H1 (cell line): Measurements from ENCODE around the gene ATPAF2. TPM values are rescaled to one million over a fixed set of nuclear protein-coding genes. Genes with fewer than 3 reads are reported as not detected.

Experiments used
- CTCF ChIA-PET: fragments of 300-600 bp; sonication (Branson Sonifier 250); formaldehyde crosslinking; loops from one replicate; lab custom pipeline; 2021; ENCODE audit not compliant: partially characterized antibody; lab: Charles Lee
- POLR2A ChIA-PET: fragments of 300-600 bp; sonication (Branson Sonifier 250); formaldehyde crosslinking; loops from one replicate; lab custom pipeline; 2021; ENCODE audit warnings: inconsistent platforms; ENCODE audit not compliant: partially characterized antibody; lab: Charles Lee
- DNase-seq, 2 experiments: peaks; one replicate each; pipeline versions ENCODE4 v3.0.0 to v3.0.0-alpha.2; 2010 to 2022; ENCODE audit warnings: low spot score in 2 of 2, low read depth in 1 of 2, mixed read lengths in 1 of 2
- FAIRE-seq: peaks from 2 replicates; lab custom pipeline; 2011; peaks lifted over from hg19 to GRCh38; lab: Jason Lieb, UNC
- H2AFZ ChIP-seq: 2 replicates; pipeline ENCODE4 v1.8.1; 2012; ENCODE audit warnings: low read length, inconsistent platforms
- H2AK5ac ChIP-seq: 2 replicates; pipeline ENCODE4 v1.6.1; 2013; ENCODE audit warnings: low read depth, low read length
- H2BK120ac ChIP-seq: replicated peaks from 2 replicates; pipeline ENCODE3; 2013; ENCODE audit warnings: low read depth, low read length, inconsistent platforms
- H2BK12ac ChIP-seq: 2 replicates; pipeline ENCODE4 v1.6.1; 2013; ENCODE audit warnings: low read depth, low read length
- H2BK15ac ChIP-seq: 2 replicates; pipeline ENCODE4 v1.6.1; 2013; ENCODE audit warnings: low read length
- H2BK20ac ChIP-seq: 2 replicates; pipeline ENCODE4 v1.6.1; 2013; ENCODE audit warnings: low read length
- H2BK5ac ChIP-seq: 2 replicates; pipeline ENCODE4 v1.6.1; 2013; ENCODE audit warnings: low read depth, low read length
- H3K14ac ChIP-seq: 2 replicates; pipeline ENCODE4 v1.6.1; 2013; ENCODE audit warnings: inconsistent platforms; ENCODE audit not compliant: insufficient read length
- H3K18ac ChIP-seq: 2 replicates; pipeline ENCODE4 v1.6.1; 2013; ENCODE audit warnings: low read length; ENCODE audit errors: extremely low read depth
- H3K23ac ChIP-seq: 2 replicates; pipeline ENCODE4 v1.6.1; 2013; ENCODE audit warnings: inconsistent platforms; ENCODE audit not compliant: insufficient read length
- H3K23me2 ChIP-seq: 2 replicates; pipeline ENCODE4 v1.6.1; 2013; ENCODE audit warnings: low read depth, low read length
- H3K27ac ChIP-seq: 2 replicates; pipeline ENCODE4 v1.6.1; 2011; ENCODE audit warnings: low read depth, low read length, inconsistent platforms
- H3K27me3 ChIP-seq, 4 experiments: replicated peaks in 1 of 4; 1 replicate in 1 of 4; 2 replicates in 3 of 4; pipeline versions ENCODE4 v1.6.1 to v1.8.1; 2011 to 2013; ENCODE audit warnings: low read length in 3 of 4, mild to moderate bottlenecking in 3 of 4, inconsistent platforms in 2 of 4, mixed read lengths in 2 of 4, moderate library complexity in 1 of 4; ENCODE audit not compliant: control insufficient read depth in 3 of 4, insufficient read depth in 3 of 4; ENCODE audit errors: extremely low read depth in 1 of 4
- H3K36me3 ChIP-seq, 4 experiments: 2 replicates each; pipeline versions ENCODE4 v1.6.1 to v1.8.1; 2011 to 2013; ENCODE audit warnings: mild to moderate bottlenecking in 4 of 4, low read length in 3 of 4, moderate library complexity in 2 of 4, control low read depth in 1 of 4, inconsistent platforms in 1 of 4; ENCODE audit not compliant: insufficient read depth in 4 of 4, control insufficient read depth in 2 of 4
- H3K4ac ChIP-seq: replicated peaks from 2 replicates; pipeline ENCODE3; 2013; ENCODE audit warnings: low read length, low read depth, mixed read lengths, inconsistent platforms; ENCODE audit not compliant: insufficient read length
- H3K4me1 ChIP-seq, 4 experiments: replicated peaks in 1 of 4; 1 replicate in 1 of 4; 2 replicates in 3 of 4; pipeline versions ENCODE4 v1.6.1 to v1.8.1; 2011 to 2013; ENCODE audit warnings: low read length in 3 of 4, inconsistent platforms in 2 of 4, mixed read lengths in 1 of 4; ENCODE audit not compliant: insufficient read depth in 4 of 4, control insufficient read depth in 3 of 4
- H3K4me2 ChIP-seq, 2 experiments: 2 replicates each; pipeline versions ENCODE4 v1.6.1 to v1.8.1; 2011 to 2013; ENCODE audit warnings: low read depth in 2 of 2, low read length in 2 of 2, control low read depth in 1 of 2, inconsistent platforms in 1 of 2, mild to moderate bottlenecking in 1 of 2; ENCODE audit not compliant: insufficient read depth in 1 of 2
- H3K4me3 ChIP-seq, 4 experiments: fragments of 200-600, 300-600 bp in 1 of 4; sonication (generic), shearing (Covaris generic), sonication (Bioruptor Twin) in 1 of 4; 2 replicates each; pipeline versions ENCODE4 v1.5.1 to v1.8.1; 2011 to 2016; ENCODE audit warnings: low read length in 4 of 4, low read depth in 3 of 4, control low read depth in 2 of 4, inconsistent platforms in 2 of 4, mild to moderate bottlenecking in 2 of 4, mixed read lengths in 1 of 4, moderate library complexity in 1 of 4; ENCODE audit not compliant: insufficient read depth in 2 of 4; ENCODE audit errors: extremely low read depth in 1 of 4
- H3K56ac ChIP-seq: replicated peaks from 2 replicates; pipeline ENCODE3; 2013; ENCODE audit warnings: low read depth, mild to moderate bottlenecking, mixed read lengths, low read length, inconsistent platforms; ENCODE audit not compliant: insufficient read length
- H3K79me1 ChIP-seq: 2 replicates; pipeline ENCODE4 v1.6.1; 2013; ENCODE audit warnings: low read depth, low read length, control low read depth
- H3K79me2 ChIP-seq, 2 experiments: 2 replicates each; pipeline versions ENCODE4 v1.6.1 to v1.8.1; 2012 to 2013; ENCODE audit warnings: low read length in 2 of 2, mild to moderate bottlenecking in 2 of 2, inconsistent platforms in 1 of 2; ENCODE audit not compliant: insufficient read depth in 2 of 2, control insufficient read depth in 1 of 2
- H3K9ac ChIP-seq, 4 experiments: replicated peaks in 1 of 4; 1 replicate in 1 of 4; 2 replicates in 3 of 4; pipeline versions ENCODE4 v1.6.1 to v1.8.1; 2011 to 2013; ENCODE audit warnings: low read depth in 3 of 4, low read length in 3 of 4, control low read depth in 2 of 4, mild to moderate bottlenecking in 2 of 4, moderate library complexity in 2 of 4, inconsistent platforms in 1 of 4; ENCODE audit errors: extremely low read depth in 1 of 4
- H3K9me3 ChIP-seq, 2 experiments: 2 replicates each; pipeline versions ENCODE4 v1.6.1 to v1.8.1; 2012 to 2013; ENCODE audit warnings: mild to moderate bottlenecking in 2 of 2, moderate library complexity in 2 of 2, control low read depth in 1 of 2, inconsistent platforms in 1 of 2, low read depth in 1 of 2, low read length in 1 of 2, mixed read lengths in 1 of 2; ENCODE audit not compliant: insufficient read depth in 2 of 2
- H4K20me1 ChIP-seq, 2 experiments: replicated peaks in 1 of 2; 2 replicates each; pipeline versions ENCODE3 to v1.8.1; 2011 to 2013; ENCODE audit warnings: inconsistent platforms in 2 of 2, low read length in 2 of 2, mild to moderate bottlenecking in 1 of 2; ENCODE audit not compliant: insufficient read depth in 2 of 2, control insufficient read depth in 1 of 2
- H4K5ac ChIP-seq: 2 replicates; pipeline ENCODE4 v1.6.1; 2013; ENCODE audit warnings: low read length, low read depth, mixed read lengths, inconsistent platforms; ENCODE audit not compliant: insufficient read length
- H4K8ac ChIP-seq: 2 replicates; pipeline ENCODE4 v1.8.0; 2013; ENCODE audit warnings: mild to moderate bottlenecking, moderate library complexity, low read length, inconsistent platforms; ENCODE audit not compliant: insufficient read depth; ENCODE audit errors: extremely low read depth
- H4K91ac ChIP-seq: replicated peaks from 2 replicates; pipeline ENCODE3; 2013; ENCODE audit warnings: low read length, mixed read lengths, inconsistent platforms; ENCODE audit not compliant: insufficient read length
- BCL11A ChIP-seq, 2 experiments: IDR thresholded peaks; one replicate each; pipeline ENCODE4 v1.6.1; 2011; ENCODE audit warnings: low read depth in 2 of 2, low read length in 2 of 2, mild to moderate bottlenecking in 2 of 2
- CHD1 ChIP-seq: IDR thresholded peaks from 2 replicates; pipeline ENCODE4 v1.6.1; 2012; ENCODE audit warnings: low read depth, low read length, improper control_type of control experiment
- CREB1 ChIP-seq: IDR thresholded peaks from 2 replicates; pipeline ENCODE4 v1.6.1; 2012; ENCODE audit warnings: inconsistent platforms
- CTBP2 ChIP-seq: IDR thresholded peaks from 2 replicates; pipeline ENCODE4 v1.7.0; 2011; ENCODE audit warnings: borderline replicate concordance, mild to moderate bottlenecking, moderate library complexity, mixed read lengths, low read length; ENCODE audit not compliant: insufficient read depth, insufficient read length
- EP300 ChIP-seq, 2 experiments: IDR thresholded peaks; 1 replicate in 1 of 2; 2 replicates in 1 of 2; pipeline ENCODE4 v1.6.1; 2011 to 2012; ENCODE audit warnings: low read depth in 2 of 2, low read length in 2 of 2, mild to moderate bottlenecking in 2 of 2, borderline replicate concordance in 1 of 2, inconsistent platforms in 1 of 2, moderate library complexity in 1 of 2
- EZH2 ChIP-seq: fragments of 200-600 bp; sonication (generic); IDR thresholded peaks from 2 replicates; pipeline ENCODE4 v1.7.1; 2012; ENCODE audit warnings: low read depth, mild to moderate bottlenecking, moderate library complexity, low read length, inconsistent platforms; ENCODE audit not compliant: severe bottlenecking
- KDM1A ChIP-seq: fragments of 200-600, 300-600 bp; sonication (generic); IDR thresholded peaks from 2 replicates; pipeline ENCODE4 v1.7.1; 2016; ENCODE audit warnings: mild to moderate bottlenecking, low read length, borderline replicate concordance
- KDM4A ChIP-seq: IDR thresholded peaks from one replicate; pipeline ENCODE4 v1.7.1; 2012; ENCODE audit warnings: low read depth, mild to moderate bottlenecking, moderate library complexity, low read length, inconsistent platforms; ENCODE audit not compliant: severe bottlenecking
- KDM5A ChIP-seq: fragments of 200-600 bp; IDR thresholded peaks from 2 replicates; pipeline ENCODE4 v1.7.1; 2012; ENCODE audit warnings: mild to moderate bottlenecking, low read length, inconsistent platforms, mixed read lengths
- NANOG ChIP-seq: IDR thresholded peaks from 2 replicates; pipeline ENCODE4 v1.6.1; 2011; ENCODE audit warnings: low read length, low read depth, mild to moderate bottlenecking, inconsistent platforms; ENCODE audit not compliant: insufficient read depth, poor library complexity, severe bottlenecking
- RBBP5 ChIP-seq: IDR thresholded peaks from 2 replicates; pipeline ENCODE4 v1.7.1; 2012; ENCODE audit warnings: low read depth, mild to moderate bottlenecking, inconsistent platforms, low read length, moderate library complexity, borderline replicate concordance
- SP1 ChIP-seq: IDR thresholded peaks from 2 replicates; pipeline ENCODE4 v1.6.1; 2011; ENCODE audit warnings: low read depth, low read length
- SRF ChIP-seq: IDR thresholded peaks from 2 replicates; pipeline ENCODE4 v1.6.1; 2011; ENCODE audit warnings: mild to moderate bottlenecking, low read depth, low read length, moderate library complexity
- SUZ12 ChIP-seq: fragments of 200-600 bp; sonication (generic); IDR thresholded peaks from 2 replicates; pipeline ENCODE4 v1.6.1; 2012; ENCODE audit warnings: mild to moderate bottlenecking, inconsistent platforms, low read length, moderate library complexity, mixed read lengths
- WGBS, 2 experiments: shearing (Covaris generic) in 1 of 2; methylation state at CpG; one replicate each; pipeline versions ENCODE4 v1.1.6 to v1.1.7; 2013 to 2015; ENCODE audit warnings: low lambda C conversion rate in 2 of 2, mixed read lengths in 2 of 2, inconsistent platforms in 1 of 2, low coverage in 1 of 2, missing lambda C conversion rate in 1 of 2; ENCODE audit not compliant: insufficient replicate concordance in 2 of 2, insufficient coverage in 1 of 2, insufficient read length in 1 of 2; ENCODE audit errors: extremely low coverage in 1 of 2, missing lambda C conversion rate in 1 of 2; 5-methylcytosine and 5-hydroxymethylcytosine counted together
- polyA plus RNA-seq, 7 experiments: library from polyadenylated mRNA; depleted of rRNA in 3 of 7; stranded (reverse) in 5 of 7; unstranded in 2 of 7; fragments of >200 nt in 5 of 7; fragments of 200-250 nt in 2 of 7; gene quantifications; 1 replicate in 5 of 7; 2 replicates in 1 of 7; 4 replicates in 1 of 7; pipeline versions ENCODE4 v1.2.1 to v1.2.3, GENCODE V29; 2011 to 2013; ENCODE audit warnings: missing spikeins in 2 of 7, mixed read lengths in 2 of 7
- total RNA-seq: library from RNA; stranded (reverse); fragmentation: NEBNext Ultra II Directional; extraction: Animal tissue kit (Norgen Biotek cat#: 25700); gene quantifications from 2 replicates; pipeline ENCODE4 v1.2.1, GENCODE V29; 2021

The ATPAF2 gene
- total and polyA plus RNA-seq, 2 of the 8 experiments (the other 6 are each of a cell fraction or from before 2014, with no cell fraction given) = 19.6 to 22.9 TPM

DNA sequence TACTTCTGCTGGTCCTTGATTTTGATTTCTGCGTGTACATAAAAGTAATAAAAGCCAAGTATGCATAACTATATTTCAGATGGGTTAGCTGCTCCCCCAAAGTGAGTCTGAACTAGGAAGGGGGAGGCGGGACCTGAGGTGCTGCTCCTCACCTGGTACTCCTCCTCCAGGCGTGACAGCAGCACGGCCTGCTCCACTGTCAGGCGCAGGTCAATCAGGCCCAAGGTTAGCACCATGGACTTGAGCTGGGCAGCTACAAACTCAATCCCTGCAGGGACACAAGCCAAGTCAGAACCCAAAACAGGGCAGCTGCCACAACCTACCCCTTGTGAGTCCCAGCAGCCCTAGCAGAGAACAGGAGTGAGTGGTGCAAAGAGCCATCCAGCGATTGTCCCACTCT lies 18.0 kb downstream of the ATPAF2 start:
- no peak overlapping the region for H3K27ac ChIP-seq
- H3K4me3 ChIP-seq = no peak overlapping the region
- H3K9me3 ChIP-seq = no peaks in the 10 kb centered on the region
- no peaks in the 10 kb centered on the region for H3K36me3 ChIP-seq
- peaks cover 4% of the 10 kb centered on the region; the same call in 1 of the 2 replicates for H3K79me1 ChIP-seq
- H2BK120ac ChIP-seq = no peak overlapping the region
- no peaks in the 10 kb centered on the region for H3K27me3 ChIP-seq
- H3K4me2 ChIP-seq = no peak overlapping the region
- H4K8ac ChIP-seq = no peak overlapping the region
- no peak overlapping the region for H3K56ac ChIP-seq
- no peak overlapping the region for H4K5ac ChIP-seq
- H2BK15ac ChIP-seq = no peak overlapping the region
- no peaks in the 10 kb centered on the region for H3K23me2 ChIP-seq
- FAIRE-seq (no peak), DNase-seq (no peak)
- no peak overlapping the region for H3K14ac ChIP-seq
- H3K18ac ChIP-seq = no peak overlapping the region
- no peak overlapping the region for H2BK12ac ChIP-seq
- H3K4me1 ChIP-seq = no peaks in the 10 kb centered on the region
- ChIA-PET CTCF (interaction anchor here (0.7 to 5.2 kb wide), 5 partner anchors 12 to 123 kb away, joined by 3 to 28 read pairs (median 7); no protein-coding TSS in a partner anchor), POLR2A (no interaction called here)
- H4K20me1 ChIP-seq = no peaks in the 10 kb centered on the region
- WGBS, 2 experiments = 94% methylated on average over 6 of the region's 6 CpGs; no CpG with 5 or more reads in 1 of the 2 experiments
- no peak overlapping the region for H3K4ac ChIP-seq
- no peak overlapping the region for H3K23ac ChIP-seq
- H2BK5ac ChIP-seq = no peak overlapping the region
- no peak overlapping the region for H3K9ac ChIP-seq
- H2AFZ ChIP-seq = no peak overlapping the region
- TF ChIP-seq KDM4A (no peak), CHD1 (no peak), EP300 (IDR thresholded peaks at IDR 0.05; ENCODE audit: borderline replicate concordance in 1 of 2, low read depth in 2 of 2, low read length in 2 of 2) (no peak), SP1 (no peak), NANOG (no peak), KDM5A (no peak), EZH2 (no peak), CTBP2 (no peak), SUZ12 (no peak), RBBP5 (no peak), SRF (no peak), KDM1A (no peak), BCL11A (IDR thresholded peaks at IDR 0.05; ENCODE audit: low read depth in 2 of 2, low read length in 2 of 2) (no peak), CREB1 (no peak)
- no peak overlapping the region for H2AK5ac ChIP-seq
- H4K91ac ChIP-seq = no peak overlapping the region
- no peak overlapping the region for H2BK20ac ChIP-seq
- H3K79me2 ChIP-seq = no peaks in the 10 kb centered on the region
